ENCODE results near the gene IL16.

Gene IL16

DNA sequence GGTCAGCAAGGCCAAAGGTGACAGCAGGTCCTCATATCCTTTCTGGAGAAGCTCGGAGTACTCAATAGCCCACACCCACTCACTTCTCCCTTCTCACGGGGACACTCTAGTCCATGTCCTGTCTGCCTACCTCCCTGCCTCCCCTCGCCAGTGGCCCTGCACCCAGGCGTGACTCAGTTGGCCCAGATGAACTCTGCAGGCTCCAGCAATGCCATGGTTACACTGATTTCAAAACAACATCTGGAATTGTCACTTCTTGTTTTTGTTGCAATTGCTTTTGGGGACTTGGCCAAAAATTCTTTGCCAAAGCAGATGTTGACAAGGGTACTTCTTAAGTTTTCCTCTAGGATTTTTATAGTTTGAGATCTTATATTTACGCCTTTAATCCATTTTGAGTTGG lies 13.0 kb downstream of the IL16 start:
- DNase-seq, result no peak

DNA sequence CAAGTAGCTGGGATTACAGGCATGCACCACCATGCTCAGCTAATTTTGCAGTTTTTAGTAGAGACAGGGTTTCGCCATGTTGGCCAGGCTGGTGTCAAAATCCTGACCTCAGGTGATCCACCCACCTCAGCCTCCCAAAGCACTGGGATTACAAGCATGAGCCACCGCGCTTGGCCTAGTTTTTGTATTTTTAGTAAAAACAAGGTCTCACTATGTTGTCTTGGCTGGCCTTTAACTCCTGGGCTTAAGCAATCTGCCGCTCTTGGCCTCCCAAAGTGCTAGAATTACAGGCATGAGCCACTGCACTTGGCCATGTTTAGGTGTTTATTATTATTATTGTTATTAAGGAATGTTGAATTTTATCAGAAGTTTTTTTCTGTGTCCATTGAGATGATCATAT lies 14.7 kb downstream of the IL16 start:
- DNase-seq, result no peak

DNA sequence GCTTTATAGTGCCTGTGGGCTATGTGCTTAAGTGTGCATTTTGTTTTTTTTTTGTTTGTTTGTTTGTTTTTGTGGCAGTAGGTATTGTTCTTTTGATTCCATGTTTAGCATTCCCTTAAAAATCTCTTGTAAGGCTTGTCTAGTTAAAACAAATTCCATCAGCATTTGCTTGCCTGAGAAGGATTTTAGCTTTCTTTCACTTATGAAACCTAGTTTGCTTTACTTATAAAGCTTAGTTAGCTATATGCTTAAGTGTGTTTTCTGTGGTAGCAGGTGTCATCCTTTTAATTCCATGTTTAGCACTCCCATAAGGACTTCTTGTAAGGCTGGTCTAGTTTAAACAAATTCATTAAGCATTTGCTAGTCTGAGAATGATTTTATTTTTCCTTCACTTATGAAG lies 17.3 kb downstream of the IL16 start:
- DNase-seq, result no peak

DNA sequence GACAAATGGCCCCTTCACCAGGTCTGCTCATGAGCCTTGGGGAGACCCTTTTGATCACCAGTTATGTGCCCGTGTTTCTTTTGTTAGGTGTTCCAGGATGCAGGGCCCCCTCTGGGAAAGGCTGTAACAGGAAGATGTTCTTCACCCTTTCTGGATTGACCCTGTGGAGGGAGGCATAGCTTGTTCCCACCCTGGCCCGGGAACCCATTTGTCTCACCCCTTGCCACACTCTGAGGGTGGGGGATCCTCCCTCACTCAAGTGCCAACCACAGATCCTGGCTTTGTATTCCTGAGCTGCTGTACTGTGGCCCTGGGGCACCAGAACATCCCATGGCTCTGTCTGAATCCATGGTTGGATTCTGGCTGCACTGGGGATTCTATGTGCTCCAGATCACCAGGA lies 18.9 kb downstream of the IL16 start:
- no peak for DNase-seq

DNA sequence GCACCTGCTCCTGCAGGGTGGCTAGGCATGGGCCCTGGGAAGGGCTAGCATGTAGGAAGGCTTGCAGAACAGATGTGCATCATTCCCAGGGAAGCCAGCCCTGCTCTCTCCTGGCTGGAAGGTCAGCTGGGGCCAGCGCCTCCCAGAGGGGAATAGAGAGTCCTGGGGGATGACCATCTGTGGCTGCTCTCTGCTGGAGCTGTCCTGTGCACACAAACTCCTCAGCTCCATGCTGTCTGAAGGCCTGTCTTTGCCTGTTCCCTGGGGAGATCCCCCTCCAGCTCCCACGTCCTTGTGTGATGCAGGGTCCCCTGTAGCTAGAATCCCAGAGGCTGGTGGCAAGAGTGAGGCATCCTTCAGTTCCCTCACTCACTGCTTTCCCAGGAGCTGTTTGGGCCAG lies 19.3 kb downstream of the IL16 start:
- no peak for DNase-seq

DNA sequence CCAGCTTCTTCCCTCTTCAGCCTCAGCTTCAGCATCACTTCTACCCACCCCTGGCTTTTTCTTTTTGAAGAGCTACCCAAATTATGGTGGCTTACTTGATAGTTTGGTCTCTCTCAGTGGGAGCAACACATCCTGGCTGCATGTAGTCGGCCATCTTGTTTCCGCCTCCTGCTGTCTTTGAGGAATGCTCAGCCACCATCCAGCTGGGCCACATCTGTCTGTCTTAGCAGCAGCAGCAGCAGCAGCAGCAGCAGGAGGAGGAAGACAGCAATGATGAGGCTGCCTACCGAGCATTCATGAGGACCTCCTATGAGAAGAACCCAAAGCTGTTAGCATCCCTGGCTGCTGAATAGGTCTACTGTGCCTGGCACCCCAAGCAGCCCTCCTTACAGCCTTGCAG lies 19.7 kb downstream of the IL16 start:
- DNase-seq, result no peak

DNA sequence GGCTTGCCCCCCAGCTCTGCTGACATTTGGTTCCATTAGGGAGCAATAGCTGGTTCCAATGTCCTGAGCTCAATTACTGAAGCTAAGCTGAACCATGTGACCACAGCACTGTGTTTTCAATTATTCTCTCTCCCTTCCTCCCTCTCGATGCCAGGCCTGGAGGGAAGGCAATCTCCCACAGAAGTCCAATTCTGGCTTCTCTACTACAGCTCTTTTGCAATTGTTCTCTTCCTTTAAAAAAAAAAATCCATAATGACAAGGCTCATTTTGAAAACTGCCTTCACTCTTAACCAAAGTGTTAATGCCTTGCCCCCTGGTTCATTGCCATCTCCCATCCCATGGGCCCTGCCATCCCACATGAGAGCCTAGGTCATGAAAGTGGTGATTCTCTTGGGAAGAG lies 24.8 kb downstream of the IL16 start:
- no peak for DNase-seq

DNA sequence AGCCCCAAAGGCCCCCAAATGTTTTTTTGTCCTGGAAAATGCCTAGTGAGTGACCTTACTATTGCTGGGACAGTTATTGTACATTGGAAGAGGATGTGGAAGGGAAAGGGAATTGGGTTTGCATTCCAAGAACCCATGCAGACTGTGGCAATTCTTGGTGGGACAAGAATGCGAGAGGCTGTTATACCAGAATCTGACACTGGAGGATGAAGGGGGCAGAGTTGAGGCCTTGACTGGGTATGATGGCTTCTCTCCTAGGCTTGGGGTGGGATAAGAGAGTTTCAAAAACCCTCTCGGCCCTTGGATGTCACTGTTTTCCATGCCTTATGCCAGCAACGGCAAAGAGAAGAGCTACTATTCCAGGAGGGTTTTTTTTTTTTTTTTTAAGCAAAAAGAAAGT lies 25.3 kb downstream of the IL16 start:
- DNase-seq, result no peak

DNA sequence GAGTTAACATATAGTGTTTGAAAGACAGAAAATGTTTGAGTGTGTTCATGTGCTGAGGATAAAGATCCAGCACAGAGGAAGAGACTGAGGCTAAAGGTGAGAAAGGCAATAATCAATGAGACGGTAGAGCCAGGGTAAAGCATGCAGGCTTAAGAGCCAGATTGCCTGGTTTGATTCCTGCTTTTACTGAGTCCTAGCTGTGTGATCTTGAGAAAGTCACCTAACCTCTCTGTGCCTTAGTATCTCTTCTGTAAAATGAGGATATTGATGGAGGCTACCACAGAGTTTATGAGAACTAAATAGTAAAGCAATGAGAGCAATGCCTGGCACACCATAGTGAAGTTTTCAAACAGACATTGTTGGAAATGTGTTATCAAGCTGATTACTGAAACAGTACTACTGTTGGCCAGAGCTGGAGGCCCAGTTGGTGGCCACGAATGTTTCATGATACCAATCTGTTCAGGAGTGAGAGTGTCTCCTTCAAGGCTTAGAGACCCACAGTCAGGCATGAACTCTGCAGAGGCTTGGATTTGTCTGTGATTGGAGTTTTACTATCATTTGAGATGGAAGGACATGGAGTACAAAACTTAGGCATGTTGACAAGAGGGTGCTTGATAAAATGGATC lies 26.8 kb downstream of the IL16 start:
- DNase-seq, result no peak

DNA sequence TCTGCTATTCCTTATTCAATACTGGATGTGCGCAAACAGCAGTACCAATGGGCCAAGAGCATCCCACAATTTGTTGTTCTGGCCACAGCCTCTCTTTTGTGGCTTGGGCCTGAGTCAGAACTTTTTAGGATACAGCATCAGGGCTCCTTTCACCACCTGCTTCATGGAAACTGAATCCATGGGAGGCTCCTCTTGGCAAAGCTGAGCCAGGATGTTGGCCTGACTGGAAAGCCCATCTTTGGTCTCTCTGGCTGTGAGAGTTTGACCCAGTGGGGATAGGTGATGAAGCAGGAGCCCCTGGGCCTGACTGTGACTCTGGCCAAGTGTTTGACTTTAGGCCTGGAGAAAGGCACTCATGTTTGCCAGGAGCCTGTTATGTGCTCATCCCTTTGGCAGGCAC lies 27.6 kb downstream of the IL16 start:
- no peak for DNase-seq

DNA sequence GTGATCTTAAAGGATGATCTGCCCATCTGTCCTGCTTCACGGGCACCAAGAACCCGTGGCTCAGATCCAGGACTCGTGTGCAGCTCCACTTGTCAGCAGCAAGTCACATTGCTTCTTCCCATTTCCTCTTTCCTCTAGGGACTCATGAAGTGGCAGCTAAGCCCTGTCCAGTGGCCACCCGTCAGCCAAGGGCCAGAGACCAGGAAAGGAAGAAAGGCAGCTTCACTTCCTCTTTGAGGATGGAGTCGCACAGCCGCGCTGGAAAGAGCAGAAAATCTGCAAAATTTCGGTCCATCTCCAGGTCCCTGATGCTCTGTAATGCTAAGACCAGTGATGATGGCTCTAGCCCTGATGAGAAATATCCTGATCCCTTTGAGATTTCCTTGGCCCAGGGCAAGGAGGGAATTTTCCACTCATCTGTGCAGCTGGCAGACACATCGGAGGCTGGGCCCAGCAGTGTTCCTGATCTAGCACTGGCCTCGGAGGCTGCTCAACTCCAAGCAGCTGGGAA lies 28.5 kb downstream of the IL16 start:
- no peak for DNase-seq

DNA sequence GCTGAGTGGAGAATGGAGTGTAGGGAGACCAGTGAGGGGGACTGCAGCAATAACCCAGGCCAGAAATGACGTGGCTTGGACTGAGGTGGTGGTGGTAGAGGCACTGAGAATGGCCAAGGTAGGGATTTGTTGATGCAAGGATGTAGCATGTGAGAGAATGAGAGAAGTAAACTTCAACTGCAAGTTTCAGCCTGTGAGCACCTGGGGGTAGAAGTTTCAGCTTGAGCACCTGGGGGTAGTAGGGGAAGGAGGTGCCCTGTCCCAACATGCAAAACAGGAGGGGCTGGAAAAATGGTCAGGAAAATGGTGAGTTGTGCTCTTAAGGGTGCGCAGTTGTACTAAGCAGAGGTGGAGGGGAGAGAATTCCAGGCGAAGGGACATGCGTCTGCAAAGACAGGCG lies 31.0 kb downstream of the IL16 start:
- no peak for DNase-seq

DNA sequence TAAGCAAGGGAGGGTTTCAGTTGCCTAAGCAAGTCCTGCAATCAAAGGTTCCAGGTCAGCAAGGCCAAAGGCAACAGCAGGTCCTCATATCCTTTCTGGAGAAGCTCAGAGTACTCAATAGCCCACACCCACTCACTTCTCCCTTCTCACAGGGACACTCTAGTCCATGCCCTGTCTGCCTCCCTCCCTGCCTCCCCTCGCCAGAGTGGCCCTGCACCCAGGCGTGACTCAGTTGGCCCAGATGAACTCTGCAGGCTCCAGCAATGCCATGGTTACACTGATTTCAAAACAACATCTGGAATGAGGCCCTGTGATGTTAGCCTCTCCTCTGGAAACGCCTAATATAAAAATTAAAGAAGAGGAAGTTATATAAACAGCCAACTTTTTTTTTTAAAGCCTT lies 32.9 kb downstream of the IL16 start:
- no peak for DNase-seq

DNA sequence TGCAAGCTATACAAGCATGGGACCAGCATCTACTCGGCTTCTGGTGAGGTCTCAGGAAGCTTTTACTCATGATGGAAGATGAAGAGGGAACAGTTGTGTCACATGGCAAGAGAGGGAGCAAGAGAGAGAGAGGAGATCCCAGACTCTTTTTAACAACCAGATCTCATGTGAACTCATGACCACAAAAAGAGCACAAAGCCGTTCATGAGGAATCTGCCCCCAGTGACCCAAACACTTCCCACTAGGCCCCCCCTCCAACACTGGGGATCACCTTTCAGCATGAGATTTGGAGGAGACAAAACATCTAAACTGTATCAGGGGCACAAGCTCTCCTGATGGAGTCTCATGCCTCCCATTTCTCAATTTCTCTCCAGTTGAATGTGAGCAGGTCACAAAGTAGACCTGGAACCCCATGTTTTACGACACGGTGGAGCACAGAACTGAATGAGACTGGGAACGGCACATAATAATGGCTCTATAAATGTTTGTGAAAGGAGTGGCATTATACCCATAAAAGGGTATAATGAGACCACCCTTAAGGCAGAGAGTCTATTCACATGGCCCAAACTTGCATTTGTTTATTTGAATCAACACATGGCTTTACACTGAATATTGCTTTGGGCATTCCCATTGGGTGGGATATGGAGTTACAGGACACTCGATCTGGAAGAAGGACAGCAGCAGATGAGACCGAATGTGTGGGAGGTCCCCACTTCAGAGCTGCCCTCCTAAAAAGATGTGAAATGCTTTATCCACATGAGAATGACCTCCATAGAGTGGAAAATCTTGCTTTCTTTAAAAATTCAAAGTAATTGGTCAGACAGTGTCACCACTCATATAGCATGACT lies 38.8 kb downstream of the IL16 start:
- no peak for DNase-seq

DNA sequence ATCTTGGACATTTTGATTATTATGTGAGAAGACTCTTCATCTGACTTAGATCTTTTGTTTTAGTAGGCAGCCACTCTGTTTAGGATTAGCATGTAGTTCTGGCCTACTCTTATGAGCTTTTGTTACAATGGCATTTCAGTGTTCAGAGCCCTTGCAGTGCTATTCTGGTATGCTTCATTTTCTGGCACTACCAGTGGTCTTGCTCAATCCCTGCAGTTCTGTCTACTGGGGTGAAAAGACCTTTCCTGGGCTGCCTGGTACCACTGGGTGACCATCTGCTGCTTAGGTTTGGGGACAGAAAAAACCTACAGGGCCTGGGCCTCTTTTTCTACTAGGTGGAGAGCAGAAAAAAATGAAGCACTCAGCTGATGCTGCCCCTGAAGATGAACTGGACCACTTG lies 42.5 kb downstream of the IL16 start:
- no peak for DNase-seq

DNA sequence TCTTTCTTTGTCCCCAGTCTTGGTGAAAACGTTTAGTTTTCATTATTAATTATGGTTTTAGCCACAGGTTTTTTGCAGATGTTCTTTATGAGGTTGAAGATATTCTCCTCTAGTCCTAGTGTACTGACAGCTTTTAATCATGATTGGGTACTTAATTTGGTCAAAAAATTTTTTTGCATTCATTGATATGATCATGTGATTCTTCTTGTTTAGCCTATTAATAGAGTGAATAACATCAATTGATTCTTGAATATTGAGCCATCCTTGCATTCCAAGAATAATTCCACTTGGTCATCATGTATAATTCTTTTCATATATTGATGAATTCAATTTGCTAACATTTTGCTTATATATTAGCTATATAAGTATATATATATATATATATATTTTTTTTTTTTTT lies 46.1 kb downstream of the IL16 start:
- DNase-seq, result no peak

DNA sequence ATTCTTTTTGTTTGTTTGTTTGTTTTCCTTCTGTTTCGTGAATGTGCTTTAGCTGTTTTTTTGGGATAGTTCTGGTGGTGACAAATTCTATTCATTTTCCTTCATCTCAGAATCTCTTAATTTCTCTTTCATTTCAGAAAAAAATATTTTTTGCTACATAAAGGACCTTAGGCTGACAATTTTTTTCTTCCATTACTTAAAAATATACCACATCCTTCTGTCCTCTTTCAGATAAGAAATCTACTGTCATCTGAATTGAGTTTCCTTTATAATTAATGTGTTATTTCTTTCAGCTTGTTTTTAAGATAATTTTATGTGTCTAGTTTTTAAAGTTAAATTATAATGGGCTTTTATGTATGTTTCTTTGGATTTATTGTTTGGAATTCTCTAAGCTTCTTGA lies 47.6 kb downstream of the IL16 start:
- DNase-seq, result no peak

DNA sequence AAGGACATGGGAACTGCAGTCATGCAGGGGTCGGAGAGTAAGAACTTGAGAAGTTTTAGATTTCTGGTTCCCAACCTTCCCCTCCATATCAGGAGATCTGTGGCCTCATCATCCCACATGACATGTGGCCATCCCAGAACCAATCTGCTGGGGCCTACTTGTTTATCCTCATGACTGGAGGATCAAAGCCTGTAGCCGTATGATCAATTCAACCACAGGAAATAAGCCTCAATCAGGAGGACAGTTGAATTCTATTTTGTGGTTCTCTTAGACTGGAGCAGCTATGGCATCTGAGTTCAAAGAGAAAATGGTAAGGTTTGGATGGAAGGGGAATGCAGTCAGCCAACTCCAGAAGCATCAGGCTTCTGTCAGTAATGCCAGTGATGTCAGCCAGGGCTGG lies 57.2 kb downstream of the IL16 start:
- no peak for DNase-seq

DNA sequence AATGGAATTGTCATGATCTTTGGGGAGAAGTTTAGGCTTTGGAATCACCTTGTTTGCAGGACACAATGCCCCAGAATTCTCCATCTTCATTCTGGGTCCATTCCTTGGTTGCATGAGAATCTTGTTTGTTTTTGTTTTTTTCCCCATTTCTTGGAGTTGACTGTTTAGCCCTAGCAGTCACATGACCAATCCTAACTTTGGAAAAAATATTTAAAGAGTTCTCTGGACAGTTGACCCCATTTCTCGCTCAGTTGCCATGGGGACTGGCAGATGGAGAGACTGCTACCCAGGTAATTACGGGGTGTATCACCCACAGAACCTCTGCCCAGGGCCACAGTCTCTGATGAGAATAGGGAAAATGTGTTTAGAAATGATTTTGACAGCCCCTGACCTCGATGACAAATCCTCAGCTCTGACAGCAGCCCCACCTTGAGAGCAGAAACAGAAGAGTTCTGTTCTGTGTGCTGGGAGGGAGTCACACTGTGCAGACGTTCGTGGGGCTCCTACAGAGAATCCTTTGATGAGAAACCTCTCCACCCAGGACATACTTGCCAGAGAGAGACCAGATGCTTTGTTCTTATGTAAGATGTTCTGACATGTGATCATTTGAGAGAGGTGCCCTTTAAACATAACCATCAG lies 57.7 kb downstream of the IL16 start:
- no peak for DNase-seq

DNA sequence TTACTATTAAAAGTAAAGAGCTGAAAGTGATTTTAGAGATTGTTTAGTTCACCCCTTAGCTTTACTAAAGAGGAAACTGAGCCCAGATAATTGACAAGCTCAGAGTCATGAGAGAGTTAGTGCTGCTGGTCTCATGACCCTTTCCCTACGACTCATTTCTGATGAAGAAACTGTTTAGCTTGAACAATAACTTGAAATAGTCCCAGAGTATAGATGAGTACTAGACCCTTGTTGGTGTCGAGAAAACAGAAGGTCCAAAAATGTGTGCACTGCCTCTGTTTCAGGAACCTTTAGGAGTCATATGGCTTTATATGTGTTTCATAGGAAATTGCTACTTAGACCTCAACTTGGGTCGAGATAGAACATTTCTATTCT lies 58.2 kb downstream of the IL16 start:
- no peak for DNase-seq

DNA sequence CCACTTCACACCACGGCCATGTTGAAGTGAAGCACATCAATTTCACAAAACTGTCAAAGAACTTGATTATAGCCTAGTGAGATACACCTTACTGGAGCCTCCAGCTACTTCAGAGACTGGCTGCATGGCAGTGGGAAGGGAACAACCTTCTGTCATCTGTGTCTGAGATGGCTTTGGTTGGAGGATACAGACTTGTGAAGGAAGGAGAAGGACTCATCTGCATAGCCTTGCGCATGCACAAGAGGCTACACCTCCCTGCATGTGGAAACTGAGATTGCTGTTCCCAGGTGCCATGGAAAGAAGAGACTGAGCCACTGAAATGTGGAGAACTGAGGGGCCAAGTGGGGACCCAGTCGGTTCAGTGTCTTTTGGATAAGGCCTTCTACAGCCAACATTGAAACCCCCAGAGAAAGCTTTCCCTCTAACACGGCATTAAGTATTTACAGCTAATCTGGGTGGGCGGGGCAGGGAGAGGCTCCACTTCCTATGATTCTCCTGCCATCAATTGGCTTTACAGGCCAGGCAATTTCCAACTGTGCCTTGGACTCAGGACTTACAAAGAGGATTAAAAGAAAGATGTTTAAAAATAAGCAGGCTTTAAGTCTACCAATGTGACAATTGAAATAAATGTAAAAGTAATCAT lies 58.8 kb downstream of the IL16 start:
- no peak for DNase-seq

DNA sequence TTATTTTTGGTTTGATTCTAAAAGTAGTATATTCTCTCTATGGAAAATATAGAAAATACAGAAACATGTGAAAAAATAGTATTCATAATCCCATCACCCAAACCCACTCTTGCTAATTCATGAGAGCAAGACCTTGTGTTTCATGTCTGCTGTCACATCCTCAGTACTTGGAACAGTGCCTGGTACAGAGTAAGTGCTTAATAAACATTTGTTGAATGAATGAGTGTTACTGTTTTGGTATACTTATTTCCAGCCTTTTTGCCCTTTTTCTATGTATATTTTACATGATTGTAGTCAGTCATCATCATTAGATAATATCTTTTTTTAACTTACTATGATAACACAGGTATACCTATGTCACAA lies 59.3 kb downstream of the IL16 start:
- DNase-seq, result no peak

DNA sequence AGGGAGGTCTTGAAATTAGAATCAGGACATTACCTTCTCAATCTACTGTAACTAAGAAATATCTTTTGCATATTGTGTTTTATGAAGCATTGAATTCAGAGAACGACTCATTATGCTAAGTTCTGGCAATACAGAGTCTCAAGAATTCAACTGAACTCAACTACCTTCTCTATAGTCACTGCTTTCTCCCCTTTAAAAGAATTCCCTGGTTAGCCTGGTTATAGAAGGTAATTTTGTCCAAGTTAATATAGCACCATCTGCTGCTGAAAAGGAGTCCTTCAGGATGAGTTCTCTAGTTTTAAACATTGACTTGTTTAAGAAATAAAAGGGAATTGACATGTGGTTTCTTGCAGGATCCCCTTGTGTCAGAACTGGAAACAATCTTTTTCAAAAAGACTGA lies 60.2 kb downstream of the IL16 start:
- DNase-seq, result peak; percentile 6

DNA sequence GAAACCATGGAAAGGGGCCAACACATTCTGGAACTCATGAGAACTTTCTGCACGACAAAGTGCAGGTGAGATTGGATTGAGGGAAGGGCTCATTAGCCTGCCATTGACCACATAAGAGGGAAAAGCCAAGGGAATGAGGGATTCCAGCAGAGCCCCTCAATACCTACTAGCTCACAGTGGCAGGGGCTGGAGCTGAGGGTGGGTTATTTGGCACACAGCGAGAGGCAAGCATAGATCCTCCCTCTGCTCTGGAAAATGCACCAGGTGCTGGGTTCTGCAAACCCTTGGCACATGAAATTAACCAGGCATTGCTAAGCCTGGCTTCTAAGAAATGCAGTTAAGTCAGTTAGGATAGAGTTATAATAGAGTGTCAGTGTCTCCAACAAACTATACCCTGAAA lies 60.8 kb downstream of the IL16 start:
- DNase-seq, result no peak
